Liver (tissue), 3 donors: Measurements from ENCODE around the gene MAPK7.

Experiments
- EGR1 ChIP-seq, 2 donors: IDR thresholded peaks; 2 replicates each; pipeline ENCODE4 v1.6.1; 2016 to 2018; ENCODE audit warnings: antibody characterized with exemption in 2 of 2, low read depth in 2 of 2
- FOXA1 ChIP-seq: IDR thresholded peaks from 2 replicates; pipeline ENCODE4 v1.6.1; 2016; ENCODE audit warnings: antibody characterized with exemption
- GABPA ChIP-seq, 2 donors: IDR thresholded peaks in 1 of 2; conservative IDR thresholded peaks in 1 of 2; 2 replicates each; pipeline ENCODE4 v1.6.1; 2016; ENCODE audit warnings: antibody characterized with exemption in 2 of 2, mild to moderate bottlenecking in 1 of 2, moderate library complexity in 1 of 2
- HNF4G ChIP-seq: IDR thresholded peaks from 2 replicates; pipeline ENCODE4 v1.6.1; 2016; ENCODE audit warnings: antibody characterized with exemption
- JUND ChIP-seq, 2 donors: IDR thresholded peaks; 2 replicates each; pipeline ENCODE4 v1.6.1; 2016; ENCODE audit warnings: antibody characterized with exemption in 2 of 2
- NR2F2 ChIP-seq: IDR thresholded peaks from 2 replicates; pipeline ENCODE4 v1.6.1; 2016; ENCODE audit warnings: antibody characterized with exemption
- RAD21 ChIP-seq, 2 donors: IDR thresholded peaks; 2 replicates each; pipeline ENCODE4 v1.6.1; 2016; ENCODE audit warnings: antibody characterized with exemption in 2 of 2, mild to moderate bottlenecking in 2 of 2
- SP1 ChIP-seq: IDR thresholded peaks from 2 replicates; pipeline ENCODE4 v1.6.1; 2018; ENCODE audit warnings: antibody characterized with exemption, mild to moderate bottlenecking
- TAF1 ChIP-seq: conservative IDR thresholded peaks from 2 replicates; pipeline ENCODE4 v1.6.1; 2016; ENCODE audit warnings: antibody characterized with exemption, mild to moderate bottlenecking
- YY1 ChIP-seq: IDR thresholded peaks from 2 replicates; pipeline ENCODE4 v1.6.1; 2016; ENCODE audit warnings: antibody characterized with exemption, mild to moderate bottlenecking
- ZBTB33 ChIP-seq: IDR thresholded peaks from 2 replicates; pipeline ENCODE4 v1.6.1; 2016; ENCODE audit warnings: antibody characterized with exemption
- TF ChIP-seq, protein P1 (sequence below): fragments of 150-350 bp; IDR thresholded peaks from 2 replicates; pipeline ENCODE4 v1.5.1; 2017; ENCODE audit warnings: improper control_type of control experiment, low read depth, low read length; ENCODE audit not compliant: missing input control
- TF ChIP-seq, protein P2 (sequence below): IDR thresholded peaks from 2 replicates; pipeline ENCODE4 v1.6.1; 2016; ENCODE audit warnings: antibody characterized with exemption
- donor health status: healthy.
- donor health status: healthy.

DNA sequence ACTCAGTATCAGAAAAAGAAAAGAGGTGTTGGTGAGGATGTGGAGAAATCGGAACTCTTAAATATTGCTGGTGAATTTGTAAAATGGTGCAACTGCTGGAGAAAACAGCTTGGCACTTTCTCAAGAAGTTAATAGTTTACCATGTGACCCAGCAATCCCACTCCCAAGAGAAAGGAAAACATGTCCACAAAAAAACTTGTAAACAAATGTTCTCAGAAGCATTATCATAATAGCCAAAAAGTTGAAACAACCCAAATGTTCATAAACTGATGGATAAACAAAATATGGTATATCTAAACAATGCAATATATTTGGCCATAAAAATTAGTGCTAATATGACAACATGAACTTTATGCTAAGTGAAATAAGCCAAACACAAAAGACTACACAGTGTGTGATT is 2.6 kb upstream of the MAPK7 start:
- TF ChIP-seq, protein P1, sequence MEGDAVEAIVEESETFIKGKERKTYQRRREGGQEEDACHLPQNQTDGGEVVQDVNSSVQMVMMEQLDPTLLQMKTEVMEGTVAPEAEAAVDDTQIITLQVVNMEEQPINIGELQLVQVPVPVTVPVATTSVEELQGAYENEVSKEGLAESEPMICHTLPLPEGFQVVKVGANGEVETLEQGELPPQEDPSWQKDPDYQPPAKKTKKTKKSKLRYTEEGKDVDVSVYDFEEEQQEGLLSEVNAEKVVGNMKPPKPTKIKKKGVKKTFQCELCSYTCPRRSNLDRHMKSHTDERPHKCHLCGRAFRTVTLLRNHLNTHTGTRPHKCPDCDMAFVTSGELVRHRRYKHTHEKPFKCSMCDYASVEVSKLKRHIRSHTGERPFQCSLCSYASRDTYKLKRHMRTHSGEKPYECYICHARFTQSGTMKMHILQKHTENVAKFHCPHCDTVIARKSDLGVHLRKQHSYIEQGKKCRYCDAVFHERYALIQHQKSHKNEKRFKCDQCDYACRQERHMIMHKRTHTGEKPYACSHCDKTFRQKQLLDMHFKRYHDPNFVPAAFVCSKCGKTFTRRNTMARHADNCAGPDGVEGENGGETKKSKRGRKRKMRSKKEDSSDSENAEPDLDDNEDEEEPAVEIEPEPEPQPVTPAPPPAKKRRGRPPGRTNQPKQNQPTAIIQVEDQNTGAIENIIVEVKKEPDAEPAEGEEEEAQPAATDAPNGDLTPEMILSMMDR, result no peak
- TF ChIP-seq NR2F2 (no peak), GABPA (IDR thresholded peaks at IDR 0.05 in 1 of 2, conservative IDR thresholded peaks at IDR 0.05 in 1 of 2) (no peak), SP1 (no peak), RAD21 (IDR thresholded peaks at IDR 0.05) (no peak), YY1 (no peak), EGR1 (IDR thresholded peaks at IDR 0.05; ENCODE audit: low read depth in 2 of 2) (no peak), FOXA1 (no peak), TAF1 (no peak), JUND (IDR thresholded peaks at IDR 0.05) (no peak), ZBTB33 (no peak), HNF4G (no peak)
- TF ChIP-seq, protein P2, sequence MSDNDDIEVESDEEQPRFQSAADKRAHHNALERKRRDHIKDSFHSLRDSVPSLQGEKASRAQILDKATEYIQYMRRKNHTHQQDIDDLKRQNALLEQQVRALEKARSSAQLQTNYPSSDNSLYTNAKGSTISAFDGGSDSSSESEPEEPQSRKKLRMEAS, result no peak
